ENCODE measurements around the gene AGPAT2. TPM values are rescaled to one million over a fixed set of nuclear protein-coding genes. Genes with fewer than 3 reads are reported as not detected.
A peak's percentile ranks its signal among the peaks of the same experiment; 100 is the strongest.

The AGPAT2 gene
- polyA plus RNA-seq, 2 donors: 90.7 to 100 TPM

- H3K27me3 ChIP-seq (ENCODE audit: control insufficient read depth in 1 of 2, insufficient read depth in 2 of 2, low read length in 2 of 2): no peaks in the 10 kb centered on the region
- WGBS, 2 donors: 44 to 55% methylated on average over 28 to 30 of the region's 30 CpGs
- peaks cover 14 to 43% of the 10 kb centered on the region in 2 donors for H3K36me3 ChIP-seq (ENCODE audit: control insufficient read depth in 2 of 2, insufficient read depth in 2 of 2, low read length in 1 of 2)
- no peak overlapping the region for H3K4me3 ChIP-seq (ENCODE audit: low read depth in 1 of 2, low read length in 2 of 2)
- no peaks in the 10 kb centered on the region for H3K9me3 ChIP-seq (ENCODE audit: control insufficient read depth in 2 of 2, insufficient read depth in 1 of 2, low read depth in 1 of 2, low read length in 1 of 2)
- H3K27ac ChIP-seq (ENCODE audit: low read depth in 2 of 2, low read length in 1 of 2): peak overlapping the region in 1 of 2 donors; percentile 23
- peaks cover 9 to 39% of the 10 kb centered on the region in 2 donors for H3K4me1 ChIP-seq (ENCODE audit: control insufficient read depth in 2 of 2, insufficient read depth in 2 of 2, low read length in 1 of 2)
These were observed 34.3 kb upstream of the AGPAT2 start for GRCh38 chr9:136721339-136722092.

GRCh38 chr9:136720898-136721338 lies 33.7 kb upstream of the AGPAT2 start:
- Histone ChIP-seq H3K4me3 (ENCODE audit: low read depth in 1 of 2, low read length in 2 of 2) (no peak overlapping the region), H3K9me3 (ENCODE audit: control insufficient read depth in 2 of 2, insufficient read depth in 1 of 2, low read depth in 1 of 2, low read length in 1 of 2) (no peaks in the 10 kb centered on the region), H3K4me1 (ENCODE audit: control insufficient read depth in 2 of 2, insufficient read depth in 2 of 2, low read length in 1 of 2) (peaks cover 9 to 35% of the 10 kb centered on the region in 2 donors), H3K36me3 (ENCODE audit: control insufficient read depth in 2 of 2, insufficient read depth in 2 of 2, low read length in 1 of 2) (peaks cover 11 to 38% of the 10 kb centered on the region in 2 donors), H3K27me3 (ENCODE audit: control insufficient read depth in 1 of 2, insufficient read depth in 2 of 2, low read length in 2 of 2) (no peaks in the 10 kb centered on the region), H3K27ac (ENCODE audit: low read depth in 2 of 2, low read length in 1 of 2) (peak overlapping the region in 1 of 2 donors; percentile 50)
- 56 to 65% methylated on average over 11 of the region's 11 CpGs for WGBS, 2 donors

DNA sequence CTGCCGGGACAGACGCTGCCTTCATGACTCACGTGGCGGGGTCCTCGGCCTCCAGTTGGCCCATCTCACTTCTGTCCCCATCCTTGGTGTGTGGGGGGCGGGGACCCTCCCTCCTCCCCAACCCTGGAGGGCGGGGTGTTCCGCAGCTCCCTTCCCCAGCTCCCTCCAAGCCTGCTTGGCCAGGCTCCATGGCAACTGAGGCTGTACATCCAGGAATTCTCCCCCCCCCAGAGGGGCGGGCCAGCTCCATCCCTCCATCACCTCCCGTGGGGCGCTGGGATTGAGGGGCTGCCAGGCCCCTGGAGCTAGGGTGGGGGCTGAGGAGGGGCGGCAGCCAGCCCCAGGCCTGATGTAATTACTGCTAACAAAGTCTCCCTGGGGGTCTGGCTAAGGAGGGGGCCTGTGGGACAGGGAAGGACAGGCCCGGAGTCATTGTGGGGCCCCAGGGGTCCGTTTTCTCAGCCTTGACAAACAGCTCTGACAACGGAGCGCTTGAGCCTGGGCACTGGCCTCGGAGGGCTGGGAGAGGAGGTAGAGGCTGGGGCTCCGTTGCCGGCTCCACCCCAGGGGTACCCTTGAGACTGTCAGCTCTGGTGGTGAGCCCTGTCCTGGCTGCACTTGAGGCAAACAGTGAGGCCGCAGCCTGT lies 33.1 kb upstream of the AGPAT2 start:
- Histone ChIP-seq H3K4me3 (ENCODE audit: low read depth in 1 of 2, low read length in 2 of 2) (no peak overlapping the region), H3K4me1 (ENCODE audit: control insufficient read depth in 2 of 2, insufficient read depth in 2 of 2, low read length in 1 of 2) (peaks cover 9 to 31% of the 10 kb centered on the region in 2 donors), H3K9me3 (ENCODE audit: control insufficient read depth in 2 of 2, insufficient read depth in 1 of 2, low read depth in 1 of 2, low read length in 1 of 2) (no peaks in the 10 kb centered on the region), H3K27me3 (ENCODE audit: control insufficient read depth in 1 of 2, insufficient read depth in 2 of 2, low read length in 2 of 2) (no peaks in the 10 kb centered on the region), H3K36me3 (ENCODE audit: control insufficient read depth in 2 of 2, insufficient read depth in 2 of 2, low read length in 1 of 2) (peaks cover 10 to 34% of the 10 kb centered on the region in 2 donors), H3K27ac (ENCODE audit: low read depth in 2 of 2, low read length in 1 of 2) (peak overlapping the region in 1 of 2 donors; percentile 50)
- WGBS, 2 donors: 34 to 44% methylated on average over 20 of the region's 20 CpGs

GRCh38 chr9:136719195-136719880 lies 32.1 kb upstream of the AGPAT2 start:
- H3K36me3 ChIP-seq (ENCODE audit: control insufficient read depth in 2 of 2, insufficient read depth in 2 of 2, low read length in 1 of 2): peaks cover 5 to 29% of the 10 kb centered on the region in 2 donors
- 46 to 47% methylated on average over 23 to 24 of the region's 24 CpGs for WGBS, 2 donors
- no peak overlapping the region for H3K27ac ChIP-seq (ENCODE audit: low read depth in 2 of 2, low read length in 1 of 2)
- H3K4me1 ChIP-seq (ENCODE audit: control insufficient read depth in 2 of 2, insufficient read depth in 2 of 2, low read length in 1 of 2): peaks cover 9 to 29% of the 10 kb centered on the region in 2 donors
- no peak overlapping the region for H3K4me3 ChIP-seq (ENCODE audit: low read depth in 1 of 2, low read length in 2 of 2)
- H3K9me3 ChIP-seq (ENCODE audit: control insufficient read depth in 2 of 2, insufficient read depth in 1 of 2, low read depth in 1 of 2, low read length in 1 of 2): no peaks in the 10 kb centered on the region
- H3K27me3 ChIP-seq (ENCODE audit: control insufficient read depth in 1 of 2, insufficient read depth in 2 of 2, low read length in 2 of 2): no peaks in the 10 kb centered on the region

GRCh38 chr9:136718345-136719194 lies 31.3 kb upstream of the AGPAT2 start:
- no peaks in the 10 kb centered on the region for H3K9me3 ChIP-seq (ENCODE audit: control insufficient read depth in 2 of 2, insufficient read depth in 1 of 2, low read depth in 1 of 2, low read length in 1 of 2)
- no peaks in the 10 kb centered on the region for H3K27me3 ChIP-seq (ENCODE audit: control insufficient read depth in 1 of 2, insufficient read depth in 2 of 2, low read length in 2 of 2)
- peaks cover 9 to 27% of the 10 kb centered on the region in 2 donors for H3K4me1 ChIP-seq (ENCODE audit: control insufficient read depth in 2 of 2, insufficient read depth in 2 of 2, low read length in 1 of 2)
- H3K27ac ChIP-seq (ENCODE audit: low read depth in 2 of 2, low read length in 1 of 2): no peak overlapping the region
- H3K4me3 ChIP-seq (ENCODE audit: low read depth in 1 of 2, low read length in 2 of 2): no peak overlapping the region
- WGBS, 2 donors: 68 to 70% methylated on average over 20 of the region's 20 CpGs
- peaks cover 5 to 21% of the 10 kb centered on the region in 2 donors for H3K36me3 ChIP-seq (ENCODE audit: control insufficient read depth in 2 of 2, insufficient read depth in 2 of 2, low read length in 1 of 2)

DNA sequence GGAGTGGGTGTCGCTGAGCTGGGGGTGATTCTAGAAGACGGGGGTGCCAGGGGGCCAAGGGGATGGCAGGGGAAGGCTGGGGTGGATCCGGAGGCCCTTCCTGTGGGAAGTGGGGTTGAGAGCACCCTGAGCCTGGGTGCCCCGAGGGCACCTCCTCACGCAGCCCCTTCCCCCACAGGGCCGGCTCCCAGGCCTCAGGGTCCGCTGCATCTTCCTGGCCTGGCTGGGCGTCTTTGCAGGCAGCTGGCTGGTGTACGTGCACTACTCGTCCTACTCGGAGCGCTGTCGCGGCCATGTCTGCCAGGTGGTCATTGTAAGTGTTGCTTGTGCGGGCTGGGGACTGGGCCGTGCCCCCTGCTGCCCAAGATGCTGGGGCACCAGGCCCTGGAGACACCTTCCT lies 30.1 kb upstream of the AGPAT2 start:
- Histone ChIP-seq H3K4me3 (ENCODE audit: low read depth in 1 of 2, low read length in 2 of 2) (no peak overlapping the region), H3K27ac (ENCODE audit: low read depth in 2 of 2, low read length in 1 of 2) (no peak overlapping the region), H3K27me3 (ENCODE audit: control insufficient read depth in 1 of 2, insufficient read depth in 2 of 2, low read length in 2 of 2) (peaks cover 0 to 6% of the 10 kb centered on the region in 2 donors), H3K9me3 (ENCODE audit: control insufficient read depth in 2 of 2, insufficient read depth in 1 of 2, low read depth in 1 of 2, low read length in 1 of 2) (no peaks in the 10 kb centered on the region), H3K4me1 (ENCODE audit: control insufficient read depth in 2 of 2, insufficient read depth in 2 of 2, low read length in 1 of 2) (peaks cover 9 to 19% of the 10 kb centered on the region in 2 donors), H3K36me3 (ENCODE audit: control insufficient read depth in 2 of 2, insufficient read depth in 2 of 2, low read length in 1 of 2) (peaks cover 3 to 10% of the 10 kb centered on the region in 2 donors)
- WGBS, 2 donors: 75% methylated on average over 16 of the region's 16 CpGs

DNA sequence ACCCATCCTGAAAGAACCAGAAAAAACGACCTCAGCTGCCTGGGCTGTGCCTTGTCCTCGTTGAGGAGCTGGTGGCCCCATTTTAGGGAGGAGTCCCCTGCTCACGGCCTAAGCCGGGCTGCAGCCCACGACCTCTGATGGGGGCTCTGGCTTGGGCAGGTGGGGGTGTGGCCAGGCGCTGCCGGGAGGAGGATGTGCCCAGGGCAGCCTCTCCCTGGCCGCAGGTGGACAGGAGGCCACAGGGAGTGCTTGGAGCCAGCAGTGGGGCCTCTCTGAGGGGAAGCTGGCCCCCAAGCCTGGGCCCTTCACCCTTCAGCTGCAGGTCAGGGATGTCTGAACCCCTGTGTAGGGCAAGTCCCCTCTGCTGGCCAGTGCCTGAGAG lies 27.6 kb upstream of the AGPAT2 start:
- 57 to 59% methylated on average over 8 of the region's 8 CpGs for WGBS, 2 donors

DNA sequence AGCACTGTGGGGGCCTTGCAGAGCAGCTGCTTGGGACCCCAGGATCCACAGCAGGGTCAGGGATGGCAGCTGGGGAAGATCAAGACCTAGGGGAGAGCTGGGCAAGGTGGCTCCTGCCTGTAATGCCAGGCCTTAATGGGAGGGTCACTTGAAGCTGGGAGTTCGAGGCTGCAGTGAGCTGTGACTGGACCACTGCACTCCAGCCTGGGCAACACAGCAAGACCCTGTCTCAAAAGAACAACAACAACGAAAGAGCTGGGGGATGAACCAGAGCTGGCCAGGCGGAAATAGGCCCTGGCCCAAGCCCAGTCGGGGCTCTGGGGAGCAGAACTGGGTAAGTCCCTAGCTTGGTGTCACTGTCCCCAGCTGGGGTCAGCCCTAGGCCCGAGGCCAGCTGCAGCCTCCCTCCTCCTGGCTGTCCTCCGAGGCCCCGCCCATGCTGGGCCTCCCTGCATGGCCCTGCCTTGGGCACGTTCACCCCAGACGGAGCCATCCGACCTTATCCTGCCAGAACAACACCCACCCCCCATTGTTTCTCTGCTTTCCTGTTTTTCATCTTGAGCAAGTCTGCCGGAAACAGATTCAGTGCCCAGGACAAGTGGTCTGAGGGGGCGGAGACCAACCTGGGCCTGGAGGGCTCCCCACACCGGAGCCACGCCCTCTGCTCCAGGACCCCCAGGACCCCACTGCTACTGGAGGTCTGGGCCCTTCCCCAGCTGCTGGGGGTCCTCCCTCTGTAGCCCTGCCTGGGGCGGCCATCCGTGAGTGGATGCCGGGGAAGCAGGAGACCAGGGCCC lies 27.0 kb upstream of the AGPAT2 start:
- no peaks in the 10 kb centered on the region for H3K36me3 ChIP-seq (ENCODE audit: control insufficient read depth in 2 of 2, insufficient read depth in 2 of 2, low read length in 1 of 2)
- WGBS, 2 donors: 59 to 79% methylated on average over 15 to 17 of the region's 17 CpGs
- H3K4me3 ChIP-seq (ENCODE audit: low read depth in 1 of 2, low read length in 2 of 2): peak overlapping the region in 1 of 2 donors; percentile 3
- H3K27ac ChIP-seq (ENCODE audit: low read depth in 2 of 2, low read length in 1 of 2): peak overlapping the region in 1 of 2 donors; percentile 26
- peaks cover 0 to 7% of the 10 kb centered on the region in 2 donors for H3K27me3 ChIP-seq (ENCODE audit: control insufficient read depth in 1 of 2, insufficient read depth in 2 of 2, low read length in 2 of 2)
- H3K4me1 ChIP-seq (ENCODE audit: control insufficient read depth in 2 of 2, insufficient read depth in 2 of 2, low read length in 1 of 2): peaks cover 0 to 3% of the 10 kb centered on the region in 2 donors
- H3K9me3 ChIP-seq (ENCODE audit: control insufficient read depth in 2 of 2, insufficient read depth in 1 of 2, low read depth in 1 of 2, low read length in 1 of 2): no peaks in the 10 kb centered on the region

More for the DNA sequence above, 27.6 kb upstream of the AGPAT2 start:
- Histone ChIP-seq H3K4me3 (ENCODE audit: low read depth in 1 of 2, low read length in 2 of 2) (no peak overlapping the region), H3K9me3 (ENCODE audit: control insufficient read depth in 2 of 2, insufficient read depth in 1 of 2, low read depth in 1 of 2, low read length in 1 of 2) (no peaks in the 10 kb centered on the region), H3K27me3 (ENCODE audit: control insufficient read depth in 1 of 2, insufficient read depth in 2 of 2, low read length in 2 of 2) (peaks cover 0 to 7% of the 10 kb centered on the region in 2 donors), H3K4me1 (ENCODE audit: control insufficient read depth in 2 of 2, insufficient read depth in 2 of 2, low read length in 1 of 2) (peaks cover under 1 to 3% of the 10 kb centered on the region in 2 donors), H3K36me3 (ENCODE audit: control insufficient read depth in 2 of 2, insufficient read depth in 2 of 2, low read length in 1 of 2) (no peaks in the 10 kb centered on the region), H3K27ac (ENCODE audit: low read depth in 2 of 2, low read length in 1 of 2) (peak overlapping the region in 1 of 2 donors; percentile 21)
